ENCODE data around the gene PRDM1.

Gene PRDM1

GRCh38 chr6:106105493-106105892 is 19.4 kb downstream of the PRDM1 start:
- ChIA-PET POLR2A (ENCODE audit: low non-redundant PET) (no interaction called here), CTCF (no interaction called here)
- no peak for TF ChIP-seq CTCF (conservative IDR thresholded peaks at IDR 0.05; ENCODE audit: low read depth)
- DNase-seq (ENCODE audit: low spot score): no peak
- no peak overlapping the region for H3K27ac ChIP-seq

- ChIA-PET CTCF (no interaction called here), POLR2A (ENCODE audit: low non-redundant PET) (no interaction called here)
- no peak overlapping the region for H3K27ac ChIP-seq
- no peak for TF ChIP-seq CTCF (conservative IDR thresholded peaks at IDR 0.05; ENCODE audit: low read depth)
- DNase-seq (ENCODE audit: low spot score): no peak
Measured at GRCh38 chr6:106106276-106107042, 20.3 kb downstream of the PRDM1 start.

- CTCF ChIA-PET: no interaction called here
- DNase-seq (ENCODE audit: low spot score): no peak
- TF ChIP-seq CTCF (conservative IDR thresholded peaks at IDR 0.05; ENCODE audit: low read depth): no peak
Measured at GRCh38 chr6:106107043-106107613, 21.0 kb downstream of the PRDM1 start.

GRCh38 chr6:106108129-106108528 is 22.0 kb downstream of the PRDM1 start:
- TF ChIP-seq CTCF (conservative IDR thresholded peaks at IDR 0.05; ENCODE audit: low read depth): no peak
- no peak for DNase-seq (ENCODE audit: low spot score)
- no peak overlapping the region for H3K27ac ChIP-seq
- CTCF ChIA-PET: no interaction called here
- POLR2A ChIA-PET (ENCODE audit: low non-redundant PET): no interaction called here

More at GRCh38 chr6:106107043-106107613, 21.0 kb downstream of the PRDM1 start:
- POLR2A ChIA-PET (ENCODE audit: low non-redundant PET): no interaction called here
- H3K27ac ChIP-seq: no peak overlapping the region

GRCh38 chr6:106109029-106109428 is 22.9 kb downstream of the PRDM1 start:
- no peak for DNase-seq (ENCODE audit: low spot score)
- no peak for TF ChIP-seq CTCF (conservative IDR thresholded peaks at IDR 0.05; ENCODE audit: low read depth)
- POLR2A ChIA-PET (ENCODE audit: low non-redundant PET): no interaction called here
- CTCF ChIA-PET: no interaction called here
- no peak overlapping the region for H3K27ac ChIP-seq

GRCh38 chr6:106110164-106110826 is 24.2 kb downstream of the PRDM1 start:
- no peak overlapping the region for H3K27ac ChIP-seq
- TF ChIP-seq CTCF (conservative IDR thresholded peaks at IDR 0.05; ENCODE audit: low read depth): no peak
- DNase-seq (ENCODE audit: low spot score): no peak
- ChIA-PET CTCF (no interaction called here), POLR2A (ENCODE audit: low non-redundant PET) (interaction anchor here (0.7 kb wide), 1 partner anchor 214 kb away, joined by 3 read pairs; no protein-coding TSS in a partner anchor)

All from RWPE1 (cell line).